ENCODE data around the gene OLIG2.

OLIG2 gene

GRCh38 chr21:33069645-33069993, 43.9 kb downstream of the OLIG2 start:
- DNase-seq = no peak
- no peak overlapping the region for H3K9ac ChIP-seq (ENCODE audit: low read length)
- H4K8ac ChIP-seq (ENCODE audit: low read depth, low read length) = no peak overlapping the region
- H3K56ac ChIP-seq (ENCODE audit: low read length) = no peak overlapping the region
- H3K27me3 ChIP-seq (ENCODE audit: insufficient read depth, low read length, poor library complexity) = peaks cover 61% of the 10 kb centered on the region
- no peak overlapping the region for H3K4ac ChIP-seq (ENCODE audit: low read depth, low read length)
- H3K4me2 ChIP-seq (ENCODE audit: low read length) = no peak overlapping the region
- no peak overlapping the region for H3K23ac ChIP-seq (ENCODE audit: low read length)
- H3K79me2 ChIP-seq (ENCODE audit: control insufficient read depth, insufficient read depth, low read length) = no peaks in the 10 kb centered on the region
- no peak overlapping the region for H4K5ac ChIP-seq (ENCODE audit: low read length)
- no peaks in the 10 kb centered on the region for H3K36me3 ChIP-seq (ENCODE audit: control insufficient read depth, insufficient read depth, low read length)
- no peaks in the 10 kb centered on the region for H3K4me1 ChIP-seq (ENCODE audit: control insufficient read depth, low read depth, low read length)
- no peak overlapping the region for H2BK120ac ChIP-seq (ENCODE audit: low read depth, low read length)
- no peak overlapping the region for H3K4me3 ChIP-seq (ENCODE audit: low read length)
- H3K27ac ChIP-seq (ENCODE audit: low read depth, low read length) = no peak overlapping the region
- H2BK5ac ChIP-seq (ENCODE audit: low read length) = no peak overlapping the region
- no peak overlapping the region for H3K18ac ChIP-seq (ENCODE audit: low read length)
- no peak overlapping the region for H2BK15ac ChIP-seq (replicated peaks; ENCODE audit: low read depth)
- WGBS (ENCODE audit: extremely low coverage, insufficient coverage, low lambda C conversion rate) = no CpG with 5 or more reads among the region's 11 CpGs
- H2AK5ac ChIP-seq (ENCODE audit: low read length) = no peak overlapping the region
- no peaks in the 10 kb centered on the region for H3K79me1 ChIP-seq (ENCODE audit: low read length)

DNA sequence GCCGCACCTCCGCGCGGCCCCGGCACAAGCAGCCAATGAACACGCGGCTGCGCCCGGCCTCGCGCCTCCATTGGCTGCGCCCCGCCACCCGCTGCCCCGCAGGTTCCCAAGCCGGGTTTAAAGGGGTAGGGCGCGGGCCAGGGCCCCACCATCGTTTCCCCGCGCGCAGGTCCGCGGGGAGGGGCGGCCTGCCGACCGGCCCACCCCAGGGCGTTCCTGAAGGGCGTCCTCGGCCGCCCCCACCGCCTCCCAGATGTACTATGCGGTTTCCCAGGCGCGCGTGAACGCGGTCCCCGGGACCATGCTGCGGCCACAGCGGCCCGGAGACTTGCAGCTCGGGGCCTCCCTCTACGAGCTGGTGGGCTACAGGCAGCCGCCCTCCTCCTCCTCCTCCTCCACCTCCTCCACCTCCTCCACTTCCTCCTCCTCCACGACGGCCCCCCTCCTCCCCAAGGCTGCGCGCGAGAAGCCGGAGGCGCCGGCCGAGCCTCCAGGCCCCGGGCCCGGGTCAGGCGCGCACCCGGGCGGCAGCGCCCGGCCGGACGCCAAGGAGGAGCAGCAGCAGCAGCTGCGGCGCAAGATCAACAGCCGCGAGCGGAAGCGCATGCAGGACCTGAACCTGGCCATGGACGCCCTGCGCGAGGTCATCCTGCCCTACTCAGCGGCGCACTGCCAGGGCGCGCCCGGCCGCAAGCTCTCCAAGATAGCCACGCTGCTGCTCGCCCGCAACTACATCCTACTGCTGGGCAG, 44.4 kb downstream of the OLIG2 start, which contains the start of gene OLIG1:
TSS of gene OLIG1 (plus strand) at position 148 of the 750 bp plus-strand sequence. CDS start at position 254, 106 bp downstream.
- Histone ChIP-seq H3K18ac (ENCODE audit: low read length) (no peak within 1 kb of the TSS), H3K23ac (ENCODE audit: low read length) (no peak within 1 kb of the TSS), H3K9ac (ENCODE audit: low read length) (no peak within 1 kb of the TSS), H3K27ac (ENCODE audit: low read depth, low read length) (no peak within 1 kb of the TSS), H2BK120ac (ENCODE audit: low read depth, low read length) (no peak within 1 kb of the TSS), H2BK5ac (ENCODE audit: low read length) (no peak within 1 kb of the TSS), H3K36me3 (ENCODE audit: control insufficient read depth, insufficient read depth, low read length) (no peaks in the 10 kb centered on the region), H3K4me1 (ENCODE audit: control insufficient read depth, low read depth, low read length) (peaks cover 2% of the 10 kb centered on the region), H3K79me1 (ENCODE audit: low read length) (no peaks in the 10 kb centered on the region), H3K27me3 (ENCODE audit: insufficient read depth, low read length, poor library complexity) (peaks cover 61% of the 10 kb centered on the region), H4K5ac (ENCODE audit: low read length) (no peak within 1 kb of the TSS), H3K4ac (ENCODE audit: low read depth, low read length) (no peak within 1 kb of the TSS), H3K4me2 (ENCODE audit: low read length) (peak within 1 kb of the TSS; percentile 78), H3K4me3 (ENCODE audit: low read length) (no peak within 1 kb of the TSS), H4K8ac (ENCODE audit: low read depth, low read length) (no peak within 1 kb of the TSS), H3K56ac (ENCODE audit: low read length) (no peak within 1 kb of the TSS), H2BK15ac (replicated peaks; ENCODE audit: low read depth) (no peak within 1 kb of the TSS), H2AK5ac (ENCODE audit: low read length) (no peak within 1 kb of the TSS), H3K79me2 (ENCODE audit: control insufficient read depth, insufficient read depth, low read length) (no peaks in the 10 kb centered on the region)
- no CpG with 5 or more reads among the region's 82 CpGs for WGBS (ENCODE audit: extremely low coverage, insufficient coverage, low lambda C conversion rate)
- DNase-seq = peak; percentile 72

- Histone ChIP-seq H3K9ac (ENCODE audit: low read length) (no peak overlapping the region), H3K23ac (ENCODE audit: low read length) (no peak overlapping the region), H2BK15ac (replicated peaks; ENCODE audit: low read depth) (no peak overlapping the region), H2AK5ac (ENCODE audit: low read length) (no peak overlapping the region), H3K79me2 (ENCODE audit: control insufficient read depth, insufficient read depth, low read length) (no peaks in the 10 kb centered on the region), H3K27ac (ENCODE audit: low read depth, low read length) (no peak overlapping the region), H2BK120ac (ENCODE audit: low read depth, low read length) (no peak overlapping the region), H3K4me2 (ENCODE audit: low read length) (peak overlapping the region; percentile 78), H4K5ac (ENCODE audit: low read length) (no peak overlapping the region), H3K4ac (ENCODE audit: low read depth, low read length) (no peak overlapping the region), H3K4me3 (ENCODE audit: low read length) (no peak overlapping the region), H2BK5ac (ENCODE audit: low read length) (no peak overlapping the region), H3K27me3 (ENCODE audit: insufficient read depth, low read length, poor library complexity) (peaks cover 61% of the 10 kb centered on the region), H3K4me1 (ENCODE audit: control insufficient read depth, low read depth, low read length) (peaks cover 6% of the 10 kb centered on the region), H3K18ac (ENCODE audit: low read length) (no peak overlapping the region), H3K56ac (ENCODE audit: low read length) (no peak overlapping the region), H4K8ac (ENCODE audit: low read depth, low read length) (no peak overlapping the region), H3K79me1 (ENCODE audit: low read length) (no peaks in the 10 kb centered on the region), H3K36me3 (ENCODE audit: control insufficient read depth, insufficient read depth, low read length) (no peaks in the 10 kb centered on the region)
- DNase-seq = no peak
- WGBS (ENCODE audit: extremely low coverage, insufficient coverage, low lambda C conversion rate) = no CpG with 5 or more reads among the region's 44 CpGs
These were observed 44.9 kb downstream of the OLIG2 start for GRCh38 chr21:33070744-33070997.

DNA sequence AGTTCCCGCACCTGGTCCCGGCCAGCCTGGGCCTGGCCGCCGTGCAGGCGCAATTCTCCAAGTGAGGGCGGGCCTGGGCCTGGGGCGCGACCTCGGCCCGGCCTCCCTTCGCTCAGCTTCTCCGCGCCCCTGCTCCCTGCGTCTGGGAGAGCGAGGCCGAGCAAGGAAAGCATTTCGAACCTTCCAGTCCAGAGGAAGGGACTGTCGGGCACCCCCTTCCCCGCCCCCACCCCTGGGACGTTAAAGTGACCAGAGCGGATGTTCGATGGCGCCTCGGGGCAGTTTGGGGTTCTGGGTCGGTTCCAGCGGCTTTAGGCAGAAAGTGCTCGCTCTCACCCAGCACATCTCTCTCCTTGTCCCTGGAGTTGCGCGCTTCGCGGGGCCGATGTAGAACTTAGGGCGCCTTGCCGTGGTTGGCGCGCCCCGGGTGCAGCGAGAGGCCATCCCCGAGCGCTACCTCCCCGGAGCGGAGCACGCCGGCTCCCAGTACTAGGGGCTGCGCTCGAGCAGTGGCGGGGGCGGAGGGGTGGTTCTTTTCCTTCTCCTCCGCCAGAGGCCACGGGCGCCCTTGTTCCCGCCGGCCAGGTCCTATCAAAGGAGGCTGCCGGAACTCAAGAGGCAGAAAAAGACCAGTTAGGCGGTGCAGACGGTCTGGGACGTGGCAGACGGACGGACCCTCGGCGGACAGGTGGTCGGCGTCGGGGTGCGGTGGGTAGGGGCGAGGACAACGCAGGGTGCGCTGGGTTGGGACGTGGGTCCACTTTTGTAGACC, 45.4 kb downstream of the OLIG2 start:
- no peak overlapping the region for H4K5ac ChIP-seq (ENCODE audit: low read length)
- H3K36me3 ChIP-seq (ENCODE audit: control insufficient read depth, insufficient read depth, low read length) = no peaks in the 10 kb centered on the region
- H2BK120ac ChIP-seq (ENCODE audit: low read depth, low read length) = no peak overlapping the region
- H4K8ac ChIP-seq (ENCODE audit: low read depth, low read length) = no peak overlapping the region
- no peaks in the 10 kb centered on the region for H3K79me1 ChIP-seq (ENCODE audit: low read length)
- H3K4me3 ChIP-seq (ENCODE audit: low read length) = no peak overlapping the region
- H3K9ac ChIP-seq (ENCODE audit: low read length) = no peak overlapping the region
- H2BK5ac ChIP-seq (ENCODE audit: low read length) = no peak overlapping the region
- H3K4me2 ChIP-seq (ENCODE audit: low read length) = peak overlapping the region; percentile 78
- H3K23ac ChIP-seq (ENCODE audit: low read length) = no peak overlapping the region
- DNase-seq = peak; percentile 49
- no peak overlapping the region for H2AK5ac ChIP-seq (ENCODE audit: low read length)
- no peak overlapping the region for H2BK15ac ChIP-seq (replicated peaks; ENCODE audit: low read depth)
- peaks cover 6% of the 10 kb centered on the region for H3K4me1 ChIP-seq (ENCODE audit: control insufficient read depth, low read depth, low read length)
- no peak overlapping the region for H3K18ac ChIP-seq (ENCODE audit: low read length)
- no peak overlapping the region for H3K56ac ChIP-seq (ENCODE audit: low read length)
- H3K4ac ChIP-seq (ENCODE audit: low read depth, low read length) = no peak overlapping the region
- no CpG with 5 or more reads among the region's 69 CpGs for WGBS (ENCODE audit: extremely low coverage, insufficient coverage, low lambda C conversion rate)
- no peak overlapping the region for H3K27ac ChIP-seq (ENCODE audit: low read depth, low read length)
- peaks cover 59% of the 10 kb centered on the region for H3K27me3 ChIP-seq (ENCODE audit: insufficient read depth, low read length, poor library complexity)
- H3K79me2 ChIP-seq (ENCODE audit: control insufficient read depth, insufficient read depth, low read length) = no peaks in the 10 kb centered on the region

DNA sequence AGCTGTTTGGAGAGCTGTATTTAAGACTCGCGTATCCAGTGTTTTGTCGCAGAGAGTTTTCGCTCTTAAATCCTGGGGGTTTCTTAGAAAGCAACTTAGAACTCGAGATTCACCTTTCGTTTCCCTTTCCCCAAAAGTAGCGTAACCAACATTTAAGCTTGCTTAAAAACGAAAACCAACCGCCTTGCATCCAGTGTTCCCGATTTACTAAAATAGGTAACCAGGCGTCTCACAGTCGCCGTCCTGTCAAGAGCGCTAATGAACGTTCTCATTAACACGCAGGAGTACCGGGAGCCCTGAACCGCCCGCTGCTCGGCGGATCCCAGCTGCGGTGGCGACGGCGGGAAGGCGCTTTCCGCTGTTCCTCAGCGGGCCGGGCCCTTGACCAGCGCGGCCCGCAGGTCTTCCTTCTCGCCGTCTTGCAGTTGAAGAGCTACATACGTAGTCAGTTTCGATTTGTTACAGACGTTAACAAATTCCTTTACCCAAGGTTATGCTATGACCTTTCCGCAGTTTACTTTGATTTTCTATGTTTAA, 46.1 kb downstream of the OLIG2 start:
- no peak overlapping the region for H2AK5ac ChIP-seq (ENCODE audit: low read length)
- peak; percentile 27 for DNase-seq

More for the DNA sequence above, 46.1 kb downstream of the OLIG2 start:
- Histone ChIP-seq H3K18ac (ENCODE audit: low read length) (no peak overlapping the region), H4K5ac (ENCODE audit: low read length) (no peak overlapping the region), H4K8ac (ENCODE audit: low read depth, low read length) (no peak overlapping the region), H3K4me3 (ENCODE audit: low read length) (no peak overlapping the region), H3K36me3 (ENCODE audit: control insufficient read depth, insufficient read depth, low read length) (no peaks in the 10 kb centered on the region), H3K4me1 (ENCODE audit: control insufficient read depth, low read depth, low read length) (peaks cover 6% of the 10 kb centered on the region), H3K27ac (ENCODE audit: low read depth, low read length) (no peak overlapping the region), H3K27me3 (ENCODE audit: insufficient read depth, low read length, poor library complexity) (peaks cover 54% of the 10 kb centered on the region), H2BK15ac (replicated peaks; ENCODE audit: low read depth) (no peak overlapping the region), H3K4me2 (ENCODE audit: low read length) (peak overlapping the region; percentile 23), H3K56ac (ENCODE audit: low read length) (no peak overlapping the region), H3K9ac (ENCODE audit: low read length) (no peak overlapping the region), H3K79me1 (ENCODE audit: low read length) (no peaks in the 10 kb centered on the region), H2BK120ac (ENCODE audit: low read depth, low read length) (no peak overlapping the region), H3K79me2 (ENCODE audit: control insufficient read depth, insufficient read depth, low read length) (no peaks in the 10 kb centered on the region), H2BK5ac (ENCODE audit: low read length) (no peak overlapping the region), H3K4ac (ENCODE audit: low read depth, low read length) (no peak overlapping the region), H3K23ac (ENCODE audit: low read length) (no peak overlapping the region)
- no CpG with 5 or more reads among the region's 38 CpGs for WGBS (ENCODE audit: extremely low coverage, insufficient coverage, low lambda C conversion rate)
